Breast epithelium (tissue), 4 donors: Measurements from ENCODE around the gene SLC34A1. TPM values are rescaled to one million over a fixed set of nuclear protein-coding genes. Genes with fewer than 3 reads are reported as not detected.

Experiments
- DNase-seq, 2 donors: peaks; one replicate each; pipeline ENCODE4 v3.0.0-alpha.2; 2019; ENCODE audit warnings: low spot score in 2 of 2
- H3K27ac ChIP-seq, 2 donors: fragments of 200-600 bp; sonication (generic) in 1 of 2; one replicate each; pipeline ENCODE4 v1.5.1; 2016 to 2019; ENCODE audit warnings: mild to moderate bottlenecking in 1 of 2
- H3K27me3 ChIP-seq, 2 donors: fragments of 200-600 bp; sonication (generic) in 1 of 2; one replicate each; pipeline versions ENCODE4 v1.5.1 to v1.6.0; 2017 to 2019; ENCODE audit warnings: control low read depth in 1 of 2, mild to moderate bottlenecking in 1 of 2
- H3K36me3 ChIP-seq: fragments of 200-600 bp; one replicate; pipeline ENCODE4 v1.5.1; 2019
- H3K4me1 ChIP-seq, 2 donors: fragments of 200-600 bp; sonication (generic); one replicate each; pipeline ENCODE4 v1.5.1; 2016 to 2019; ENCODE audit warnings: control low read depth in 1 of 2
- H3K4me3 ChIP-seq, 3 donors: fragments of 200-600 bp; sonication (generic); 1 replicate in 2 of 3; 2 replicates in 1 of 3; pipeline ENCODE4 v1.5.1; 2016 to 2019; ENCODE audit warnings: mild to moderate bottlenecking in 3 of 3, moderate library complexity in 2 of 3
- H3K9me3 ChIP-seq, 2 donors: fragments of 200-600 bp; sonication (generic) in 1 of 2; one replicate each; pipeline ENCODE4 v1.5.1; 2016 to 2019; ENCODE audit warnings: control low read depth in 1 of 2
- CTCF ChIP-seq, 3 donors: fragments of 450-650 bp; IDR thresholded peaks; one replicate each; pipeline ENCODE4 v1.5.1; 2016 to 2017; ENCODE audit warnings: antibody characterized with exemption in 3 of 3, mild to moderate bottlenecking in 3 of 3, moderate library complexity in 3 of 3
- POLR2A ChIP-seq: fragments of 450-650 bp; IDR thresholded peaks from one replicate; pipeline ENCODE4 v1.6.1; 2016; ENCODE audit warnings: antibody characterized with exemption, mild to moderate bottlenecking, moderate library complexity
- POLR2AphosphoS5 ChIP-seq, 3 donors: sonication (generic); formaldehyde crosslinking; IDR thresholded peaks; one replicate each; pipeline ENCODE4 v1.6.1; 2017; ENCODE audit warnings: antibody characterized with exemption in 3 of 3
- intact Hi-C: fragments of 100-400 bp; cut with DNase I; formaldehyde crosslinking; loops from one replicate; pipeline ENCODE4 v1.15.1; 2023; ENCODE audit warnings: low total_unique reads
- total RNA-seq, 3 donors: library from RNA; depleted of rRNA; stranded (reverse); fragments of >200 nt; gene quantifications; one replicate each; pipeline ENCODE4 v1.1.0, GENCODE V29; 2016

Gene SLC34A1
- total RNA-seq, 3 donors from 2014 or later: not detected

GRCh38 chr5:177423671-177424070 lies 39.4 kb downstream of the SLC34A1 start:
- TF ChIP-seq POLR2AphosphoS5 (IDR thresholded peaks at IDR 0.05): no peak
- no peak for TF ChIP-seq CTCF (IDR thresholded peaks at IDR 0.05)
- TF ChIP-seq POLR2A: no peak

GRCh38 chr5:177425196-177425800 lies 41.1 kb downstream of the SLC34A1 start:
- intact Hi-C loops: no loop called here
- Histone ChIP-seq H3K27me3 (no peaks in the 10 kb centered on the region), H3K4me3 (peak overlapping the region; percentile 50 to 88 (median 70)), H3K4me1 (peaks cover 5 to 12% of the 10 kb centered on the region in 2 donors), H3K27ac (peak overlapping the region; percentile 89 to 96), H3K9me3 (no peaks in the 10 kb centered on the region), H3K36me3 (no peaks in the 10 kb centered on the region)
- no peak for DNase-seq
- no peak for TF ChIP-seq POLR2AphosphoS5 (IDR thresholded peaks at IDR 0.05)
- peak in 1 of 3 donors; percentile 2 for TF ChIP-seq CTCF (IDR thresholded peaks at IDR 0.05)

More at GRCh38 chr5:177423671-177424070, 39.4 kb downstream of the SLC34A1 start:
- Histone ChIP-seq H3K27me3 (no peaks in the 10 kb centered on the region), H3K36me3 (no peaks in the 10 kb centered on the region), H3K4me3 (no peak overlapping the region), H3K27ac (no peak overlapping the region), H3K4me1 (peaks cover 5 to 12% of the 10 kb centered on the region in 2 donors), H3K9me3 (no peaks in the 10 kb centered on the region)
- intact Hi-C loops: no loop called here
- no peak for DNase-seq

- peak; percentile 99 to 100 for DNase-seq
- H3K27ac ChIP-seq: peak overlapping the region; percentile 89 to 96
- no peaks in the 10 kb centered on the region for H3K36me3 ChIP-seq
- no peaks in the 10 kb centered on the region for H3K9me3 ChIP-seq
- peaks cover 5 to 17% of the 10 kb centered on the region in 2 donors for H3K4me1 ChIP-seq
- TF ChIP-seq POLR2AphosphoS5 (IDR thresholded peaks at IDR 0.05) (peak; percentile 84 to 95 (median 94)), CTCF (IDR thresholded peaks at IDR 0.05) (peak in 1 of 3 donors; percentile 6), POLR2A (peak; percentile 56)
- intact Hi-C loops: loop anchor here (1.0 kb wide), 1 partner anchor 29 kb away; no protein-coding TSS in a partner anchor
- H3K27me3 ChIP-seq: no peaks in the 10 kb centered on the region
- peak overlapping the region; percentile 50 to 88 (median 70) for H3K4me3 ChIP-seq
Observed at GRCh38 chr5:177425801-177426565, 41.7 kb downstream of the SLC34A1 start.

- Histone ChIP-seq H3K27me3 (no peaks in the 10 kb centered on the region), H3K4me3 (peak within 1 kb of the TSS; percentile 77 to 88 (median 84)), H3K27ac (peak within 1 kb of the TSS; percentile 91 to 96), H3K36me3 (no peaks in the 10 kb centered on the region), H3K4me1 (peaks cover 5 to 17% of the 10 kb centered on the region in 2 donors), H3K9me3 (no peaks in the 10 kb centered on the region)
- TF ChIP-seq POLR2A (no peak), POLR2AphosphoS5 (IDR thresholded peaks at IDR 0.05) (peak in 2 of 3 donors; percentile 14 to 25), CTCF (IDR thresholded peaks at IDR 0.05) (no peak)
- peak in 1 of 2 donors; percentile 68 for DNase-seq
- intact Hi-C loops: loop anchor here (1.0 kb wide), 1 partner anchor 29 kb away; no protein-coding TSS in a partner anchor
Observed at GRCh38 chr5:177426566-177427210, 42.5 kb downstream of the SLC34A1 start, which contains the start of gene GRK6. TSS of gene GRK6 (plus strand) at chr5:177426676. CDS start at chr5:177426846, 170 bp downstream.
